ENCODE results near the gene MYH8.

DNA sequence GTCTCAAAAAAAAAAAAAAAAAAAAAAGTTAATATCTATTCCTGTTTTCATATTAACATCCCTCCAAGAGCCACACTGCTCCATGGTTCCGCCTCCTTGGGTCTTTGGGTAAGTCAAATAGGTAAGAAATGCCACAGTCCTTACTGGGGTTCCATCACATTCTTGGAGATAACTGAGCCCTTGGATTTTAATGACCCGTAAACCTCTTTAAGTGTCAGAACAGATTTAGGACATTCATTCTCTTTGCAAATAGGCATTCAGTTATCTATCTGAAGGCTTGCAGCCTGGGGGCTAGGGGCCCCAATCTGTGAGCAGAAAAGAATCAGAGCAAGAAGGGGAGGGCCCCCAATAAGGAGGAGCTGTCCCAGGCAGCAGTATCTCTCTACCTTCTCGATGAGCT lies 76.9 kb downstream of the MYH8 start:
- TF ChIP-seq POLR2AphosphoS5 (IDR thresholded peaks at IDR 0.05; ENCODE audit: low read depth), result no peak
- TF ChIP-seq EZH2 (IDR thresholded peaks at IDR 0.05; ENCODE audit: low read depth, unreplicated experiment), result no peak
- TF ChIP-seq, protein P1, sequence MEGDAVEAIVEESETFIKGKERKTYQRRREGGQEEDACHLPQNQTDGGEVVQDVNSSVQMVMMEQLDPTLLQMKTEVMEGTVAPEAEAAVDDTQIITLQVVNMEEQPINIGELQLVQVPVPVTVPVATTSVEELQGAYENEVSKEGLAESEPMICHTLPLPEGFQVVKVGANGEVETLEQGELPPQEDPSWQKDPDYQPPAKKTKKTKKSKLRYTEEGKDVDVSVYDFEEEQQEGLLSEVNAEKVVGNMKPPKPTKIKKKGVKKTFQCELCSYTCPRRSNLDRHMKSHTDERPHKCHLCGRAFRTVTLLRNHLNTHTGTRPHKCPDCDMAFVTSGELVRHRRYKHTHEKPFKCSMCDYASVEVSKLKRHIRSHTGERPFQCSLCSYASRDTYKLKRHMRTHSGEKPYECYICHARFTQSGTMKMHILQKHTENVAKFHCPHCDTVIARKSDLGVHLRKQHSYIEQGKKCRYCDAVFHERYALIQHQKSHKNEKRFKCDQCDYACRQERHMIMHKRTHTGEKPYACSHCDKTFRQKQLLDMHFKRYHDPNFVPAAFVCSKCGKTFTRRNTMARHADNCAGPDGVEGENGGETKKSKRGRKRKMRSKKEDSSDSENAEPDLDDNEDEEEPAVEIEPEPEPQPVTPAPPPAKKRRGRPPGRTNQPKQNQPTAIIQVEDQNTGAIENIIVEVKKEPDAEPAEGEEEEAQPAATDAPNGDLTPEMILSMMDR (conservative IDR thresholded peaks at IDR 0.05; ENCODE audit: low read depth in 2 of 2), result no peak
- TF ChIP-seq, protein P2, sequence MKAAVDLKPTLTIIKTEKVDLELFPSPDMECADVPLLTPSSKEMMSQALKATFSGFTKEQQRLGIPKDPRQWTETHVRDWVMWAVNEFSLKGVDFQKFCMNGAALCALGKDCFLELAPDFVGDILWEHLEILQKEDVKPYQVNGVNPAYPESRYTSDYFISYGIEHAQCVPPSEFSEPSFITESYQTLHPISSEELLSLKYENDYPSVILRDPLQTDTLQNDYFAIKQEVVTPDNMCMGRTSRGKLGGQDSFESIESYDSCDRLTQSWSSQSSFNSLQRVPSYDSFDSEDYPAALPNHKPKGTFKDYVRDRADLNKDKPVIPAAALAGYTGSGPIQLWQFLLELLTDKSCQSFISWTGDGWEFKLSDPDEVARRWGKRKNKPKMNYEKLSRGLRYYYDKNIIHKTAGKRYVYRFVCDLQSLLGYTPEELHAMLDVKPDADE (IDR thresholded peaks at IDR 0.05), result no peak
- TF ChIP-seq, protein P3, sequence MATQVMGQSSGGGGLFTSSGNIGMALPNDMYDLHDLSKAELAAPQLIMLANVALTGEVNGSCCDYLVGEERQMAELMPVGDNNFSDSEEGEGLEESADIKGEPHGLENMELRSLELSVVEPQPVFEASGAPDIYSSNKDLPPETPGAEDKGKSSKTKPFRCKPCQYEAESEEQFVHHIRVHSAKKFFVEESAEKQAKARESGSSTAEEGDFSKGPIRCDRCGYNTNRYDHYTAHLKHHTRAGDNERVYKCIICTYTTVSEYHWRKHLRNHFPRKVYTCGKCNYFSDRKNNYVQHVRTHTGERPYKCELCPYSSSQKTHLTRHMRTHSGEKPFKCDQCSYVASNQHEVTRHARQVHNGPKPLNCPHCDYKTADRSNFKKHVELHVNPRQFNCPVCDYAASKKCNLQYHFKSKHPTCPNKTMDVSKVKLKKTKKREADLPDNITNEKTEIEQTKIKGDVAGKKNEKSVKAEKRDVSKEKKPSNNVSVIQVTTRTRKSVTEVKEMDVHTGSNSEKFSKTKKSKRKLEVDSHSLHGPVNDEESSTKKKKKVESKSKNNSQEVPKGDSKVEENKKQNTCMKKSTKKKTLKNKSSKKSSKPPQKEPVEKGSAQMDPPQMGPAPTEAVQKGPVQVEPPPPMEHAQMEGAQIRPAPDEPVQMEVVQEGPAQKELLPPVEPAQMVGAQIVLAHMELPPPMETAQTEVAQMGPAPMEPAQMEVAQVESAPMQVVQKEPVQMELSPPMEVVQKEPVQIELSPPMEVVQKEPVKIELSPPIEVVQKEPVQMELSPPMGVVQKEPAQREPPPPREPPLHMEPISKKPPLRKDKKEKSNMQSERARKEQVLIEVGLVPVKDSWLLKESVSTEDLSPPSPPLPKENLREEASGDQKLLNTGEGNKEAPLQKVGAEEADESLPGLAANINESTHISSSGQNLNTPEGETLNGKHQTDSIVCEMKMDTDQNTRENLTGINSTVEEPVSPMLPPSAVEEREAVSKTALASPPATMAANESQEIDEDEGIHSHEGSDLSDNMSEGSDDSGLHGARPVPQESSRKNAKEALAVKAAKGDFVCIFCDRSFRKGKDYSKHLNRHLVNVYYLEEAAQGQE (IDR thresholded peaks at IDR 0.05; ENCODE audit: unreplicated experiment), result no peak
- no peak for TF ChIP-seq STAT1 (IDR thresholded peaks at IDR 0.05; ENCODE audit: unreplicated experiment)
- TF ChIP-seq EZH2phosphoT487 (IDR thresholded peaks at IDR 0.05; ENCODE audit: unreplicated experiment), result no peak
- no peak for TF ChIP-seq NANOG (IDR thresholded peaks at IDR 0.05; ENCODE audit: borderline replicate concordance)
